Measurements from ENCODE around the gene FLT3LG.
"Not testable (repeated sequence)": the region's sequence is repeated elsewhere in the genome, so short reads cannot be mapped to it uniquely, and the experiment has no call there.

Gene FLT3LG

GRCh38 chr19:49461656-49462055 lies 12.4 kb upstream of the FLT3LG start:
- H3K36me3 Mint-ChIP-seq: peaks cover 20% of the 10 kb centered on the region
- peaks cover 3% of the 10 kb centered on the region for H3K4me1 Mint-ChIP-seq
- H3K4me3 Mint-ChIP-seq: no peak overlapping the region
- H3K27ac Mint-ChIP-seq: no peak overlapping the region
- no peaks in the 10 kb centered on the region for H3K9me3 Mint-ChIP-seq
- DNase-seq (ENCODE audit: low spot score in 2 of 2) (no peak), ATAC-seq (ENCODE audit: low read depth) (no peak)
- H3K27me3 Mint-ChIP-seq: no peaks in the 10 kb centered on the region

- Mint-ChIP-seq H3K4me1 (no peaks in the 10 kb centered on the region), H3K9me3 (no peaks in the 10 kb centered on the region), H3K27ac (no peak overlapping the region), H3K27me3 (no peaks in the 10 kb centered on the region), H3K36me3 (peaks cover 17% of the 10 kb centered on the region), H3K4me3 (no peak overlapping the region)
- DNase-seq (ENCODE audit: low spot score in 2 of 2) (no peak), ATAC-seq (ENCODE audit: low read depth) (no peak)
These were observed 11.5 kb upstream of the FLT3LG start for GRCh38 chr19:49462492-49462891.

- no peak overlapping the region for H3K4me3 Mint-ChIP-seq
- peaks cover 20% of the 10 kb centered on the region for H3K36me3 Mint-ChIP-seq
- DNase-seq (ENCODE audit: low spot score in 2 of 2) (no peak), ATAC-seq (ENCODE audit: low read depth) (no peak)
- peaks cover 3% of the 10 kb centered on the region for H3K9me3 Mint-ChIP-seq
- H3K27ac Mint-ChIP-seq: peak overlapping the region; percentile 82
- H3K4me1 Mint-ChIP-seq: peaks cover 4% of the 10 kb centered on the region
- no peaks in the 10 kb centered on the region for H3K27me3 Mint-ChIP-seq
These were observed 9.9 kb upstream of the FLT3LG start for GRCh38 chr19:49463960-49464740.

GRCh38 chr19:49465371-49465770 lies 8.6 kb upstream of the FLT3LG start:
- DNase-seq (ENCODE audit: low spot score in 2 of 2) (no peak), ATAC-seq (ENCODE audit: low read depth) (no peak)
- Mint-ChIP-seq H3K36me3 (peaks cover 16% of the 10 kb centered on the region), H3K4me3 (no peak overlapping the region), H3K27ac (peak overlapping the region; percentile 76), H3K9me3 (peaks cover 3% of the 10 kb centered on the region), H3K27me3 (no peaks in the 10 kb centered on the region), H3K4me1 (peaks cover 9% of the 10 kb centered on the region)

GRCh38 chr19:49468199-49468598 lies 5.8 kb upstream of the FLT3LG start:
- Mint-ChIP-seq H3K36me3 (peaks cover 15% of the 10 kb centered on the region), H3K27ac (peak overlapping the region; percentile 100), H3K4me1 (peaks cover 15% of the 10 kb centered on the region), H3K27me3 (no peaks in the 10 kb centered on the region), H3K9me3 (peaks cover 3% of the 10 kb centered on the region), H3K4me3 (no peak overlapping the region)
- DNase-seq (ENCODE audit: low spot score in 2 of 2): no peak
- ATAC-seq (ENCODE audit: low read depth): no peak

- H3K9me3 Mint-ChIP-seq: peaks cover 3% of the 10 kb centered on the region
- peak overlapping the region; percentile 89 for H3K4me3 Mint-ChIP-seq
- H3K27me3 Mint-ChIP-seq: no peaks in the 10 kb centered on the region
- DNase-seq (ENCODE audit: low spot score in 2 of 2): peak; percentile 80 to 93
- ATAC-seq (ENCODE audit: low read depth): peak; percentile 81
- H3K27ac Mint-ChIP-seq: peak overlapping the region; percentile 100
- H3K4me1 Mint-ChIP-seq: peaks cover 15% of the 10 kb centered on the region
- peaks cover 15% of the 10 kb centered on the region for H3K36me3 Mint-ChIP-seq
These were observed 5.1 kb upstream of the FLT3LG start for GRCh38 chr19:49468746-49469447.

GRCh38 chr19:49469828-49470614 lies 4.0 kb upstream of the FLT3LG start:
- peak overlapping the region; percentile 100 for H3K27ac Mint-ChIP-seq
- H3K36me3 Mint-ChIP-seq: peaks cover 8% of the 10 kb centered on the region
- peaks cover 3% of the 10 kb centered on the region for H3K9me3 Mint-ChIP-seq
- peaks cover 25% of the 10 kb centered on the region for H3K4me1 Mint-ChIP-seq
- peak; percentile 79 to 82 for DNase-seq (ENCODE audit: low spot score in 2 of 2)
- peak; percentile 50 for ATAC-seq (ENCODE audit: low read depth)
- H3K4me3 Mint-ChIP-seq: peak overlapping the region; percentile 47
- H3K27me3 Mint-ChIP-seq: no peaks in the 10 kb centered on the region

GRCh38 chr19:49470615-49470978 lies 3.4 kb upstream of the FLT3LG start:
- H3K4me1 Mint-ChIP-seq: peaks cover 29% of the 10 kb centered on the region
- no peak for ATAC-seq (ENCODE audit: low read depth)
- peak overlapping the region; percentile 11 for H3K4me3 Mint-ChIP-seq
- no peak for DNase-seq (ENCODE audit: low spot score in 2 of 2)
- no peaks in the 10 kb centered on the region for H3K27me3 Mint-ChIP-seq
- H3K27ac Mint-ChIP-seq: peak overlapping the region; percentile 100
- H3K9me3 Mint-ChIP-seq: peaks cover 3% of the 10 kb centered on the region
- peaks cover 6% of the 10 kb centered on the region for H3K36me3 Mint-ChIP-seq

- Mint-ChIP-seq H3K4me1 (peaks cover 36% of the 10 kb centered on the region), H3K9me3 (peaks cover 3% of the 10 kb centered on the region), H3K27me3 (no peaks in the 10 kb centered on the region), H3K4me3 (no peak overlapping the region), H3K27ac (peak overlapping the region; percentile 94), H3K36me3 (peaks cover 3% of the 10 kb centered on the region)
- ATAC-seq (ENCODE audit: low read depth) (no peak), DNase-seq (ENCODE audit: low spot score in 2 of 2) (no peak)
These were observed 1.1 kb upstream of the FLT3LG start for GRCh38 chr19:49472936-49473335.

GRCh38 chr19:49473501-49473867 lies 531 bp upstream of the FLT3LG start:
- peak overlapping the region; percentile 94 for H3K27ac Mint-ChIP-seq
- ATAC-seq (ENCODE audit: low read depth); H3K9me3 Mint-ChIP-seq; H3K27me3 Mint-ChIP-seq; H3K36me3 Mint-ChIP-seq; DNase-seq (ENCODE audit: low spot score in 2 of 2): not testable (repeated sequence)
- peaks cover 36% of the 10 kb centered on the region for H3K4me1 Mint-ChIP-seq
- peak overlapping the region; percentile 97 for H3K4me3 Mint-ChIP-seq

- Mint-ChIP-seq H3K4me3 (peak overlapping the region; percentile 97), H3K27ac (peak overlapping the region; percentile 94), H3K36me3 (no peaks in the 10 kb centered on the region), H3K9me3 (no peaks in the 10 kb centered on the region), H3K4me1 (peaks cover 32% of the 10 kb centered on the region), H3K27me3 (no peaks in the 10 kb centered on the region)
- DNase-seq (ENCODE audit: low spot score in 2 of 2) (no peak), ATAC-seq (ENCODE audit: low read depth) (no peak)
These were observed 518 bp downstream of the FLT3LG start for GRCh38 chr19:49474542-49474924.

GRCh38 chr19:49475191-49475917 lies 1.3 kb downstream of the FLT3LG start:
- Mint-ChIP-seq H3K4me1 (peaks cover 27% of the 10 kb centered on the region), H3K27ac (peak overlapping the region; percentile 94), H3K9me3 (no peaks in the 10 kb centered on the region), H3K27me3 (no peaks in the 10 kb centered on the region), H3K36me3 (no peaks in the 10 kb centered on the region), H3K4me3 (peak overlapping the region; percentile 97)
- ATAC-seq (ENCODE audit: low read depth): no peak
- DNase-seq (ENCODE audit: low spot score in 2 of 2): no peak

- no peaks in the 10 kb centered on the region for H3K36me3 Mint-ChIP-seq
- DNase-seq (ENCODE audit: low spot score in 2 of 2): no peak
- H3K9me3 Mint-ChIP-seq: no peaks in the 10 kb centered on the region
- peaks cover 25% of the 10 kb centered on the region for H3K4me1 Mint-ChIP-seq
- ATAC-seq (ENCODE audit: low read depth): no peak
- peak overlapping the region; percentile 59 for H3K4me3 Mint-ChIP-seq
- H3K27ac Mint-ChIP-seq: peak overlapping the region; percentile 94
- H3K27me3 Mint-ChIP-seq: no peaks in the 10 kb centered on the region
These were observed 2.2 kb downstream of the FLT3LG start for GRCh38 chr19:49475995-49476880.

Data from memory B cell (primary cell).